IMR-90 (cell line): ENCODE measurements around the gene COL6A3. TPM values are rescaled to one million over a fixed set of nuclear protein-coding genes. Genes with fewer than 3 reads are reported as not detected.

Experiments
- ATAC-seq: fragments of 200-7000 bp; cut with Tn5 transposase; 2 replicates; pipeline ENCODE4 v1.9.1; 2020; ENCODE audit warnings: low read depth, mild to moderate bottlenecking, moderate library complexity
- BruUV-seq: library from RNA; stranded (reverse); fragments of 400-500 nt; replicated peaks from 2 replicates; lab custom pipeline; 2021; lab: Mats Ljungman, UMichigan
- CTCF ChIA-PET: fragments of 300-600 bp; formaldehyde crosslinking; extraction: SDS; loops from one replicate; lab custom pipeline; 2021; ENCODE audit warnings: antibody characterized with exemption; lab: Yijun Ruan, JAX
- POLR2A ChIA-PET: fragments of 300-600 bp; sonication (Branson Sonifier 250); formaldehyde crosslinking; loops from one replicate; lab custom pipeline; 2022; ENCODE audit warnings: antibody characterized with exemption; ENCODE audit not compliant: unreplicated experiment; lab: Charles Lee
- DNase-seq: peaks from one replicate; pipeline ENCODE4 v3.0.0; 2013
- H2AFZ ChIP-seq: replicated peaks from 2 replicates; pipeline ENCODE3; 2013; ENCODE audit warnings: low read length, mild to moderate bottlenecking; ENCODE audit not compliant: poor library complexity
- H2AK5ac ChIP-seq: 2 replicates; pipeline ENCODE4 v1.6.1; 2013; ENCODE audit warnings: low read depth, low read length, inconsistent platforms
- H2AK9ac ChIP-seq: replicated peaks from 2 replicates; pipeline ENCODE3; 2013; ENCODE audit warnings: mild to moderate bottlenecking, low read depth, low read length, moderate library complexity; ENCODE audit not compliant: poor library complexity
- H2BK120ac ChIP-seq: 2 replicates; pipeline ENCODE4 v1.6.1; 2013; ENCODE audit warnings: low read depth, low read length, inconsistent platforms
- H2BK15ac ChIP-seq: 3 replicates; pipeline ENCODE4 v1.6.1; 2013; ENCODE audit warnings: low read depth, low read length, inconsistent platforms
- H2BK20ac ChIP-seq: 2 replicates; pipeline ENCODE4 v1.6.1; 2013; ENCODE audit warnings: low read depth, mild to moderate bottlenecking, inconsistent platforms, low read length, moderate library complexity
- H2BK5ac ChIP-seq: 2 replicates; pipeline ENCODE4 v1.6.1; 2013; ENCODE audit warnings: mild to moderate bottlenecking, low read depth, low read length, inconsistent platforms; ENCODE audit not compliant: poor library complexity, severe bottlenecking
- H3K14ac ChIP-seq: replicated peaks from 2 replicates; pipeline ENCODE4 v1.6.1; 2013; ENCODE audit warnings: low read depth, low read length, inconsistent platforms
- H3K18ac ChIP-seq: 2 replicates; pipeline ENCODE4 v1.6.1; 2013; ENCODE audit warnings: low read depth, low read length, control low read depth
- H3K23ac ChIP-seq: 2 replicates; pipeline ENCODE4 v1.6.1; 2013; ENCODE audit warnings: low read depth, low read length, inconsistent platforms
- H3K27ac ChIP-seq: 2 replicates; pipeline ENCODE4 v1.5.1; 2013; ENCODE audit warnings: mild to moderate bottlenecking, control low read depth, low read length; ENCODE audit not compliant: insufficient read depth
- H3K27me3 ChIP-seq: 2 replicates; pipeline ENCODE4 v1.6.1; 2013; ENCODE audit warnings: low read length; ENCODE audit not compliant: control insufficient read depth, insufficient read depth
- H3K36me3 ChIP-seq: 2 replicates; pipeline ENCODE4 v1.6.1; 2013; ENCODE audit warnings: low read length, mixed read lengths; ENCODE audit not compliant: control insufficient read depth, insufficient read depth
- H3K4ac ChIP-seq: 2 replicates; pipeline ENCODE4 v1.6.1; 2013; ENCODE audit warnings: low read depth, low read length, inconsistent platforms
- H3K4me1 ChIP-seq: 2 replicates; pipeline ENCODE4 v1.6.1; 2013; ENCODE audit warnings: low read length, mixed read lengths; ENCODE audit not compliant: control insufficient read depth, insufficient read depth
- H3K4me2 ChIP-seq: 2 replicates; pipeline ENCODE4 v1.6.1; 2013; ENCODE audit warnings: low read depth, mild to moderate bottlenecking, control low read depth, low read length, moderate library complexity
- H3K4me3 ChIP-seq: 2 replicates; pipeline ENCODE4 v1.5.1; 2013; ENCODE audit warnings: low read depth, mild to moderate bottlenecking, control low read depth, low read length, moderate library complexity; ENCODE audit not compliant: insufficient read depth
- H3K56ac ChIP-seq: 2 replicates; pipeline ENCODE4 v1.6.1; 2013; ENCODE audit warnings: low read length, inconsistent platforms; ENCODE audit not compliant: insufficient read depth; ENCODE audit errors: extremely low read depth
- H3K79me1 ChIP-seq, 2 experiments: 2 replicates each; pipeline ENCODE4 v1.6.1; 2013; ENCODE audit warnings: low read length in 2 of 2, inconsistent platforms in 1 of 2, low read depth in 1 of 2
- H3K9ac ChIP-seq: 2 replicates; pipeline ENCODE4 v1.6.1; 2013; ENCODE audit warnings: low read depth, low read length, control low read depth
- H3K9me1 ChIP-seq: 2 replicates; pipeline ENCODE4 v1.6.1; 2013; ENCODE audit warnings: low read length, inconsistent platforms; ENCODE audit not compliant: insufficient read depth
- H3K9me3 ChIP-seq: 2 replicates; pipeline ENCODE4 v1.6.1; 2013; ENCODE audit warnings: low read length; ENCODE audit not compliant: control insufficient read depth, insufficient read depth
- H4K20me1 ChIP-seq: 2 replicates; pipeline ENCODE4 v1.6.1; 2013; ENCODE audit warnings: low read length, inconsistent platforms; ENCODE audit not compliant: insufficient read depth
- H4K5ac ChIP-seq: 2 replicates; pipeline ENCODE4 v1.6.1; 2013; ENCODE audit warnings: mild to moderate bottlenecking, low read depth, low read length, control low read depth
- H4K8ac ChIP-seq, 2 experiments: 2 replicates each; pipeline ENCODE4 v1.6.1; 2013; ENCODE audit warnings: low read depth in 2 of 2, low read length in 2 of 2, control low read depth in 1 of 2, inconsistent platforms in 1 of 2
- H4K91ac ChIP-seq: 2 replicates; pipeline ENCODE4 v1.6.1; 2013; ENCODE audit warnings: low read depth, low read length, inconsistent platforms; ENCODE audit not compliant: insufficient read depth
- MAFK ChIP-seq: IDR thresholded peaks from 2 replicates; pipeline ENCODE4 v1.6.1; 2012; ENCODE audit warnings: low read depth, low read length, improper control_type of control experiment
- MAZ ChIP-seq: IDR thresholded peaks from 2 replicates; pipeline ENCODE4 v1.6.1; 2012; ENCODE audit warnings: low read depth, mild to moderate bottlenecking, low read length, improper control_type of control experiment, moderate library complexity, borderline replicate concordance
- NFE2L2 ChIP-seq: fragments of 150-350 bp; IDR thresholded peaks from 2 replicates; pipeline ENCODE4 v1.6.1; 2016; ENCODE audit warnings: low read depth, mild to moderate bottlenecking, low read length
- POLR2A ChIP-seq: IDR thresholded peaks from 2 replicates; pipeline ENCODE4 v1.6.1; 2012; ENCODE audit warnings: mild to moderate bottlenecking, low read depth, low read length
- RFX5 ChIP-seq: IDR thresholded peaks from 2 replicates; pipeline ENCODE4 v1.8.0; 2012; ENCODE audit warnings: low read depth, mild to moderate bottlenecking, low read length, moderate library complexity
- SMC3 ChIP-seq: fragments of 150-350 bp; IDR thresholded peaks from 2 replicates; pipeline ENCODE4 v1.6.1; 2016; ENCODE audit warnings: low read depth, mild to moderate bottlenecking, antibody characterized with exemption, low read length, moderate library complexity
- WGBS, 2 experiments: methylation state at CpG; one replicate each; pipeline versions ENCODE4 v1.1.5 to v1.1.7; 2013; ENCODE audit warnings: missing lambda C conversion rate in 2 of 2; ENCODE audit not compliant: insufficient read length in 1 of 2; ENCODE audit errors: extremely low coverage in 2 of 2; 5-methylcytosine and 5-hydroxymethylcytosine counted together
- dilution Hi-C: fragments of 300-500 bp; cut with HindIII; formaldehyde crosslinking; loops from one replicate; pipeline ENCODE4 v1.14.3; 2018; ENCODE audit warnings: low sequenced_read_pairs; ENCODE audit not compliant: unreplicated experiment
- in situ Hi-C: fragments of 300-500 bp; cut with MboI; formaldehyde crosslinking; loops from 3 replicates; pipeline ENCODE4 v1.14.3; 2019; ENCODE audit warnings: low sequenced_read_pairs, inconsistent platforms, mixed read lengths
- intact Hi-C: fragments of 100-400 bp; cut with micrococcal nuclease; formaldehyde crosslinking; loops from 2 replicates; pipeline ENCODE4 v1.10.0; 2022
- polyA plus RNA-seq, 3 experiments: library from polyadenylated mRNA; depleted of rRNA; stranded (reverse); fragments of >200 nt; gene quantifications; 2 replicates each; pipeline ENCODE4 v1.2.3, GENCODE V29; 2012; ENCODE audit warnings: low replicate concordance in 1 of 3
- total RNA-seq: library from RNA; depleted of rRNA; stranded (reverse); fragments of >200 nt; gene quantifications from 2 replicates; pipeline ENCODE4 v1.2.3, GENCODE V29; 2012

The COL6A3 gene
- total and polyA plus RNA-seq, 2 of the 4 experiments (the other 2 are of a cell fraction): 964 to 1,855 TPM

DNA sequence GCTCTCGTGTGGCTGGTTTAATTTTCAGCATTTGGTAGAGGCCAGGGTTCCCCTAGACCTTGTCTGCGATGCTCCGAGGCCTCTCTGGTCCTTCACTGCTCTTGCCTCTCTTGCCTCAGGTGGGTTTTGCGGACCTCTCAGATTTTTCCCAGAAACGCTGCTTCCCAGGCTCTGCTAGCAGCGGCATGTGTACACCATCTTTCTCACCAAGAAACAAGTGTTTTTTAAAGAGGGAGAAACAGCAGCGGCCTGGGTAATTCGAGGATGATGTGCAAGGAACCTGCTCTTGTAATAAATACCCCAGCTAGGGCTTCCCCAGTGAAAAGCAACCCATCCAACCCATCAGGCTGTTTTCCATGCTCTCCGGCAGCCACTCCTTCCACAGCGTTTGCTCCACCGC, 33.5 kb upstream of the COL6A3 start:
- in situ Hi-C loops: no loop called here

More for the DNA sequence above, 33.5 kb upstream of the COL6A3 start:
- H3K4me3 ChIP-seq: no peak overlapping the region
- H2BK20ac ChIP-seq: no peak overlapping the region
- ChIA-PET POLR2A (no interaction called here), CTCF (no interaction called here)
- H2BK15ac ChIP-seq: no peak overlapping the region
- H2AFZ ChIP-seq: no peak overlapping the region
- peaks cover 0 to 14% of the 10 kb centered on the region in 2 experiments; a peak in 2 of 4 replicates for H3K79me1 ChIP-seq
- H3K9me1 ChIP-seq: peaks cover 9% of the 10 kb centered on the region
- H3K18ac ChIP-seq: no peak overlapping the region
- WGBS, 2 experiments: 88% methylated on average over 3 of the region's 11 CpGs; no CpG with 5 or more reads in 1 of the 2 experiments
- no peak overlapping the region for H4K91ac ChIP-seq
- dilution Hi-C loops: no loop called here
- H3K9ac ChIP-seq: no peak overlapping the region
- DNase-seq: no peak
- H2AK9ac ChIP-seq: no peak overlapping the region
- no peak overlapping the region for H2BK120ac ChIP-seq
- H3K27me3 ChIP-seq: no peaks in the 10 kb centered on the region
- H3K9me3 ChIP-seq: no peaks in the 10 kb centered on the region
- no peak for TF ChIP-seq MAFK
- TF ChIP-seq RFX5: no peak
- TF ChIP-seq POLR2A: no peak
- TF ChIP-seq NFE2L2: no peak
- no peak for TF ChIP-seq SMC3
- TF ChIP-seq MAZ: no peak
- no peak overlapping the region for H4K5ac ChIP-seq
- H3K23ac ChIP-seq: no peak overlapping the region
- no TSS peak for BruUV-seq
- H2BK5ac ChIP-seq: no peak overlapping the region
- no peak overlapping the region for H2AK5ac ChIP-seq
- no peak overlapping the region for H3K27ac ChIP-seq
- H3K4me2 ChIP-seq: no peak overlapping the region
- intact Hi-C loops: no loop called here
- peaks cover 30% of the 10 kb centered on the region for H3K4me1 ChIP-seq
- H3K36me3 ChIP-seq: no peaks in the 10 kb centered on the region
- no peak overlapping the region for H3K14ac ChIP-seq
- no peak for ATAC-seq
- no peak overlapping the region for H3K56ac ChIP-seq
- no peak overlapping the region for H3K4ac ChIP-seq
- H4K8ac ChIP-seq: no peak overlapping the region
- H4K20me1 ChIP-seq: no peaks in the 10 kb centered on the region
